Measurements from ENCODE around the gene PLEKHG2. TPM values are rescaled to one million over a fixed set of nuclear protein-coding genes. Genes with fewer than 3 reads are reported as not detected.

The PLEKHG2 gene
- total and polyA plus RNA-seq, 10 donors: 8.9 to 107 (median 35.2) TPM

DNA sequence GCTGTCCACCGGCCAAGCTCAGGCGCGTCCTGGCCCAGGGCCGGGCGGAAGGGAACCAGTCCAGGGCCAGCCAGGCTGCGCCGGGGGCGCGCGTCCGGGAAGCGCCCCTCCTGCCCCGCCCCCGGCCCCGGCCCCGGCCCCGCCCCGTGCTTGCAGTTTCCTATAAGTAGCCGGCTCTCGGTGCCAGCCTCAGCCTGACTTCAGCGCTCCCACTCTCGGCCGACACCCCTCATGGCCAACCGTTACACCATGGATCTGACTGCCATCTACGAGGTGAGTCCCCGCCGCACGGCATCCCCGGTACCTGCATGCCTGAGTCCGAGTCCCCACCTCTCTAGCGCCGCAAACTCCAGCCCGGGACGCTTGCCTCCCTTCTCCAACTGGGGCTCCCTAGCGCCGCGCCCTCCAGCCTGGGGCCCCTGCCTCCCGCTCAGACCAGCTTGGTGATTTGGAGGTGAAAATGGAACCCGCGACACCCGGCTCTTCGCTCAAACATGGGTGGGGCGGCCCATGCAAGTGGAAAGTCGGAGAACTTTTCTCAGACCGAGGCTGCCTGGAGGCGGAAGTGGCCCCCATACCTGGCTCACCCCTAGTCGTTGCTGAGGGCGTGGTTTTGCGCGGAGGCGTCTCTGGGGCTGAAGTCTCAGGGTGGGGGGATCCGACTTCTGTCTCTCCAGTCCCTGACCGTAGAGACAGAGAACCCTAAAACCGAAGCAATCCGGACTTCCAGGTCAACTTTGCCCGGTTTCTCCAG lies 5.6 kb upstream of the PLEKHG2 start, which contains the start of gene ZFP36:
Gene ZFP36 (plus strand): TSS at position 192 of the 754 bp plus-strand sequence. CDS start 58 bp downstream, at position 250.
- H3K27ac ChIP-seq: peak within 1 kb of the TSS; percentile 88 to 100 (median 99)
- intact Hi-C loops (cut with DNase I; ENCODE audit: low total_unique reads): no loop called here

DNA sequence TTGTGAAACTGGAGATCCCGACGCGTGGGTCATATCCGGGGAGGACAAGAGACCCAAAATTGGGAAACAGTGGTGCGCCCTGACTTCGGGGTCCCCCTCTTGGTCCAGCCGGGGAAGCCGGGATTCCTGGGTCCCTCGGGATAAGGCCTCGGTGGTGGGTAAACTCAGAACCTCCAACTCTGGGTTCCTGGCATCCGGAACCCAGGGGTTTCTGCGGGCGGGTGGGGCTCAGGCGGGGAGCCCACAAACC lies 5.1 kb upstream of the PLEKHG2 start:
- H3K36me3 ChIP-seq: peaks cover 4 to 22% (median 16%) of the 10 kb centered on the region in 6 donors
- peak overlapping the region; percentile 88 to 100 (median 99) for H3K27ac ChIP-seq
- H3K9me3 ChIP-seq: no peaks in the 10 kb centered on the region
- no peak for DNase-seq
- H3K27me3 ChIP-seq (replicated peaks in 1 of 7): no peaks in the 10 kb centered on the region
- intact Hi-C loops (cut with DNase I; ENCODE audit: low total_unique reads): no loop called here
- H3K4me1 ChIP-seq: peaks cover 37 to 79% (median 70%) of the 10 kb centered on the region in 6 donors
- TF ChIP-seq, protein P1, sequence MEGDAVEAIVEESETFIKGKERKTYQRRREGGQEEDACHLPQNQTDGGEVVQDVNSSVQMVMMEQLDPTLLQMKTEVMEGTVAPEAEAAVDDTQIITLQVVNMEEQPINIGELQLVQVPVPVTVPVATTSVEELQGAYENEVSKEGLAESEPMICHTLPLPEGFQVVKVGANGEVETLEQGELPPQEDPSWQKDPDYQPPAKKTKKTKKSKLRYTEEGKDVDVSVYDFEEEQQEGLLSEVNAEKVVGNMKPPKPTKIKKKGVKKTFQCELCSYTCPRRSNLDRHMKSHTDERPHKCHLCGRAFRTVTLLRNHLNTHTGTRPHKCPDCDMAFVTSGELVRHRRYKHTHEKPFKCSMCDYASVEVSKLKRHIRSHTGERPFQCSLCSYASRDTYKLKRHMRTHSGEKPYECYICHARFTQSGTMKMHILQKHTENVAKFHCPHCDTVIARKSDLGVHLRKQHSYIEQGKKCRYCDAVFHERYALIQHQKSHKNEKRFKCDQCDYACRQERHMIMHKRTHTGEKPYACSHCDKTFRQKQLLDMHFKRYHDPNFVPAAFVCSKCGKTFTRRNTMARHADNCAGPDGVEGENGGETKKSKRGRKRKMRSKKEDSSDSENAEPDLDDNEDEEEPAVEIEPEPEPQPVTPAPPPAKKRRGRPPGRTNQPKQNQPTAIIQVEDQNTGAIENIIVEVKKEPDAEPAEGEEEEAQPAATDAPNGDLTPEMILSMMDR (IDR thresholded peaks at IDR 0.05 in 8 of 11, conservative IDR thresholded peaks at IDR 0.05 in 3 of 11): no peak
- TF ChIP-seq POLR2A (IDR thresholded peaks at IDR 0.05): no peak
- no peak for TF ChIP-seq POLR2AphosphoS5 (IDR thresholded peaks at IDR 0.05)
- WGBS, 5 donors: 0 to 1% (median 0%) methylated on average over 7 to 14 of the region's 14 CpGs
- H3K4me3 ChIP-seq: peak overlapping the region; percentile 74 to 100 (median 96)

More for the DNA sequence above, 5.6 kb upstream of the PLEKHG2 start, which contains the start of gene ZFP36:
- Histone ChIP-seq H3K4me1 (peaks cover 41 to 83% (median 73%) of the 10 kb centered on the region in 6 donors), H3K36me3 (peaks cover 4 to 22% (median 16%) of the 10 kb centered on the region in 6 donors), H3K27me3 (replicated peaks in 1 of 7) (no peaks in the 10 kb centered on the region), H3K9me3 (no peaks in the 10 kb centered on the region), H3K4me3 (peak within 1 kb of the TSS; percentile 74 to 100 (median 96))
- DNase-seq: peak; percentile 97
- TF ChIP-seq, protein P1 (IDR thresholded peaks at IDR 0.05 in 8 of 11, conservative IDR thresholded peaks at IDR 0.05 in 3 of 11): peak in 2 of 11 experiments; percentile 8 to 22
- TF ChIP-seq POLR2A (IDR thresholded peaks at IDR 0.05): peak; percentile 99 to 100 (median 100)
- peak; percentile 100 for TF ChIP-seq POLR2AphosphoS5 (IDR thresholded peaks at IDR 0.05)
- 0 to 1% (median 1%) methylated on average over 24 to 56 of the region's 56 CpGs for WGBS, 5 donors

DNA sequence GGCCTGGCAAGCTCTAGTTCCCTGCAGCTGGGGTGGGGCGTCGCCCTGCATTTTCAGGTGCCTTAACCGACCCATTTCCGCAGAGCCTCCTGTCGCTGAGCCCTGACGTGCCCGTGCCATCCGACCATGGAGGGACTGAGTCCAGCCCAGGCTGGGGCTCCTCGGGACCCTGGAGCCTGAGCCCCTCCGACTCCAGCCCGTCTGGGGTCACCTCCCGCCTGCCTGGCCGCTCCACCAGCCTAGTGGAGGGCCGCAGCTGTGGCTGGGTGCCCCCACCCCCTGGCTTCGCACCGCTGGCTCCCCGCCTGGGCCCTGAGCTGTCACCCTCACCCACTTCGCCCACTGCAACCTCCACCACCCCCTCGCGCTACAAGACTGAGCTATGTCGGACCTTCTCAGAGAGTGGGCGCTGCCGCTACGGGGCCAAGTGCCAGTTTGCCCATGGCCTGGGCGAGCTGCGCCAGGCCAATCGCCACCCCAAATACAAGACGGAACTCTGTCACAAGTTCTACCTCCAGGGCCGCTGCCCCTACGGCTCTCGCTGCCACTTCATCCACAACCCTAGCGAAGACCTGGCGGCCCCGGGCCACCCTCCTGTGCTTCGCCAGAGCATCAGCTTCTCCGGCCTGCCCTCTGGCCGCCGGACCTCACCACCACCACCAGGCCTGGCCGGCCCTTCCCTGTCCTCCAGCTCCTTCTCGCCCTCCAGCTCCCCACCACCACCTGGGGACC lies 4.6 kb upstream of the PLEKHG2 start:
- Histone ChIP-seq H3K4me3 (peak overlapping the region; percentile 74 to 100 (median 96)), H3K4me1 (peaks cover 37 to 74% (median 67%) of the 10 kb centered on the region in 6 donors), H3K27ac (peak overlapping the region; percentile 88 to 100 (median 99)), H3K27me3 (replicated peaks in 1 of 7) (no peaks in the 10 kb centered on the region), H3K9me3 (no peaks in the 10 kb centered on the region), H3K36me3 (peaks cover 4 to 22% (median 16%) of the 10 kb centered on the region in 6 donors)
- TF ChIP-seq, protein P1 (IDR thresholded peaks at IDR 0.05 in 8 of 11, conservative IDR thresholded peaks at IDR 0.05 in 3 of 11): no peak
- peak in 2 of 3 donors; percentile 22 to 35 for TF ChIP-seq POLR2A (IDR thresholded peaks at IDR 0.05)
- TF ChIP-seq POLR2AphosphoS5 (IDR thresholded peaks at IDR 0.05): peak; percentile 88 to 95 (median 91)
- WGBS, 5 donors: 7 to 21% (median 13%) methylated on average over 27 to 40 of the region's 40 CpGs
- intact Hi-C loops (cut with DNase I; ENCODE audit: low total_unique reads): no loop called here
- DNase-seq: peak; percentile 94

Data from spleen (tissue), 11 donors.